Nephron progenitor cell (in vitro differentiated cells): ENCODE data around the gene SMIM45.
A peak's percentile ranks its signal among the peaks of the same experiment; 100 is the strongest.

Experiments used
- DNase-seq: peaks from one replicate; pipeline ENCODE4 v3.0.0; 2021
- H3K27ac Mint-ChIP-seq: 2 replicates; pipeline ENCODE4 v1.8.0; 2021; ENCODE audit warnings: mild to moderate bottlenecking, moderate library complexity, mixed read lengths
- H3K27me3 Mint-ChIP-seq: 2 replicates; pipeline ENCODE4 v1.8.0; 2021; ENCODE audit warnings: mild to moderate bottlenecking, low read depth, mixed read lengths; ENCODE audit not compliant: poor library complexity
- H3K36me3 Mint-ChIP-seq: 2 replicates; pipeline ENCODE4 v1.8.0; 2021; ENCODE audit warnings: low read depth, mixed read lengths
- H3K4me1 Mint-ChIP-seq: 2 replicates; pipeline ENCODE4 v1.8.0; 2021; ENCODE audit warnings: mixed read lengths
- H3K4me3 Mint-ChIP-seq: 2 replicates; pipeline ENCODE4 v1.8.0; 2021; ENCODE audit warnings: mild to moderate bottlenecking, moderate library complexity, mixed read lengths
- H3K9me3 Mint-ChIP-seq: 2 replicates; pipeline ENCODE4 v1.8.0; 2021; ENCODE audit warnings: mild to moderate bottlenecking, moderate library complexity, mixed read lengths
- TF ChIP-seq, protein P1 (sequence below): fragments of 200-600 bp; sonication (generic); IDR thresholded peaks from 2 replicates; pipeline ENCODE4 v1.5.0; 2021; ENCODE audit warnings: antibody characterized with exemption

The SMIM45 gene

GRCh38 chr22:41911001-41911611 lies 40.8 kb upstream of the SMIM45 start:
- peaks cover 36% of the 10 kb centered on the region for H3K4me1 Mint-ChIP-seq
- TF ChIP-seq, protein P1, sequence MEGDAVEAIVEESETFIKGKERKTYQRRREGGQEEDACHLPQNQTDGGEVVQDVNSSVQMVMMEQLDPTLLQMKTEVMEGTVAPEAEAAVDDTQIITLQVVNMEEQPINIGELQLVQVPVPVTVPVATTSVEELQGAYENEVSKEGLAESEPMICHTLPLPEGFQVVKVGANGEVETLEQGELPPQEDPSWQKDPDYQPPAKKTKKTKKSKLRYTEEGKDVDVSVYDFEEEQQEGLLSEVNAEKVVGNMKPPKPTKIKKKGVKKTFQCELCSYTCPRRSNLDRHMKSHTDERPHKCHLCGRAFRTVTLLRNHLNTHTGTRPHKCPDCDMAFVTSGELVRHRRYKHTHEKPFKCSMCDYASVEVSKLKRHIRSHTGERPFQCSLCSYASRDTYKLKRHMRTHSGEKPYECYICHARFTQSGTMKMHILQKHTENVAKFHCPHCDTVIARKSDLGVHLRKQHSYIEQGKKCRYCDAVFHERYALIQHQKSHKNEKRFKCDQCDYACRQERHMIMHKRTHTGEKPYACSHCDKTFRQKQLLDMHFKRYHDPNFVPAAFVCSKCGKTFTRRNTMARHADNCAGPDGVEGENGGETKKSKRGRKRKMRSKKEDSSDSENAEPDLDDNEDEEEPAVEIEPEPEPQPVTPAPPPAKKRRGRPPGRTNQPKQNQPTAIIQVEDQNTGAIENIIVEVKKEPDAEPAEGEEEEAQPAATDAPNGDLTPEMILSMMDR = no peak
- no peak overlapping the region for H3K27ac Mint-ChIP-seq
- peaks cover 61% of the 10 kb centered on the region for H3K27me3 Mint-ChIP-seq
- H3K36me3 Mint-ChIP-seq = no peaks in the 10 kb centered on the region
- no peak for DNase-seq
- H3K9me3 Mint-ChIP-seq = no peaks in the 10 kb centered on the region
- peak overlapping the region; percentile 69 for H3K4me3 Mint-ChIP-seq

DNA sequence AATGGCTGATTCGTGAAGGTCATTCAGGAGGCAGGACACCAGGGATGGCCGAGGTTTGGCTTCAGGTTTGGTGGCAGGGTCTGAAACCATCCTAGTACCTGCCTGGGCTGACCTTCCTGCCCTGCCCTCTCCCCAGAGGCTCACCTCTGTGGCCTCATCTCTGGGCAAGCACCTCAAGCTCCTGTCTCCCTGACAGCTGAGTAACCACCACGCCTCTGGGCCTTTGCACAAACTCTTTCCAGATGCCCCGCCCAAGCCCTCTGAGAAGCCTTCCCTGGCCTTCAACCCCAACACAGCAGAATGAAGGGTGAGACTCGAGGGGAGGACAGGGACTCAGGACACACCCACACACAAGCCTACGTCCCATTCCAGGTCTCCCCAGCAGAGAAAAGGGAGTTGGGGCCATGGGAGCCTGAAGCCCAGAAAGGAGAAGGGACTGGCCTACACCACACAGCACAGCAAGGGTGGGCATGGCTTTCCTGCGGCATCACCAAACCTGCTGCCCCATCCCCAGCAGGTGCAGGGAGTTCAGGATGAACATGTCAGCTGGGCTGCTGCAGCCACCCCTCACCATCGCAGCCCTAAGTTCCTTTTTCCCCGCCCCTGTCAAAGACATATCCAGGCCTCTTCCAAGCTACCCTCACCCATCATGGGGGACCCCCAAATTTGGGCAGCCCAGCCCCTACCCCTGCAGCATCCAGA lies 39.5 kb upstream of the SMIM45 start:
- peaks cover 74% of the 10 kb centered on the region for H3K27me3 Mint-ChIP-seq
- peak overlapping the region; percentile 78 for H3K4me3 Mint-ChIP-seq
- H3K9me3 Mint-ChIP-seq = no peaks in the 10 kb centered on the region
- no peak for DNase-seq
- no peaks in the 10 kb centered on the region for H3K36me3 Mint-ChIP-seq
- no peak overlapping the region for H3K27ac Mint-ChIP-seq
- TF ChIP-seq, protein P1 = no peak
- H3K4me1 Mint-ChIP-seq = peaks cover 47% of the 10 kb centered on the region

DNA sequence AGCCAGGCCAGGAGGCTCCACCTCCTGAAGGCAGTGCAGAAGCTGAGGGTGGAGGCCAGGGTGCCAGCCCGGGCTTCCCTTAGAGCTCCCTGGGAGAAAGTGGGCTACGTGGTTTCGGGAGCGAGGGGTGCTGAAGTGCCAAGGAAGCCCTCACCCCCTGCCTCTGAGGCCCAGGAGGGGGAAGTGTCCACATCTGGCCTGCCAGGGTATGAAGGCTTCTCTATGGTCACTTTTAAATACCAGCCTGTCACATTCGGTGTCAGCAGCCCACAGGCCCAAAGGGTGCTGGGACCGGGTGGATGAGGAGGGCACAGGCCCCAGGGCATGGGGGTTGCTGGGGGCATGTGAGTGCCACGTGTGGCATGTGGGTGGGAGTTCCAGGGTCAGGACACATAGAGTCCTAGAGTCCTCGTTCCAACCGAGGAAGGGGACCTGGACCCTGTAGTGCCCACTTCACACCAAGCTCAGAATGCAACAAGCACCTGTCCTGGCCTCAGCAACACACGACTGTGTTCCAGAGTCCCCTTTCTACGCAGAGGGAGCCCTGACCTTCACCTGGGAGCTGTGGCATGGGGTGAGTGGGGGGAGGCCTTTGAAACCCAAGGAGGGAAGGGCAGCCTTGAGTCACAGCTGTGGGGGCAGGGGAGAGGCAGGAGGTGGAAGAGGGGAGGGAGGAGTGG lies 38.8 kb upstream of the SMIM45 start:
- no peak overlapping the region for H3K27ac Mint-ChIP-seq
- H3K36me3 Mint-ChIP-seq = no peaks in the 10 kb centered on the region
- no peak for DNase-seq
- TF ChIP-seq, protein P1 = no peak
- no peaks in the 10 kb centered on the region for H3K9me3 Mint-ChIP-seq
- peaks cover 47% of the 10 kb centered on the region for H3K4me1 Mint-ChIP-seq
- H3K4me3 Mint-ChIP-seq = peak overlapping the region; percentile 78
- H3K27me3 Mint-ChIP-seq = peaks cover 81% of the 10 kb centered on the region

DNA sequence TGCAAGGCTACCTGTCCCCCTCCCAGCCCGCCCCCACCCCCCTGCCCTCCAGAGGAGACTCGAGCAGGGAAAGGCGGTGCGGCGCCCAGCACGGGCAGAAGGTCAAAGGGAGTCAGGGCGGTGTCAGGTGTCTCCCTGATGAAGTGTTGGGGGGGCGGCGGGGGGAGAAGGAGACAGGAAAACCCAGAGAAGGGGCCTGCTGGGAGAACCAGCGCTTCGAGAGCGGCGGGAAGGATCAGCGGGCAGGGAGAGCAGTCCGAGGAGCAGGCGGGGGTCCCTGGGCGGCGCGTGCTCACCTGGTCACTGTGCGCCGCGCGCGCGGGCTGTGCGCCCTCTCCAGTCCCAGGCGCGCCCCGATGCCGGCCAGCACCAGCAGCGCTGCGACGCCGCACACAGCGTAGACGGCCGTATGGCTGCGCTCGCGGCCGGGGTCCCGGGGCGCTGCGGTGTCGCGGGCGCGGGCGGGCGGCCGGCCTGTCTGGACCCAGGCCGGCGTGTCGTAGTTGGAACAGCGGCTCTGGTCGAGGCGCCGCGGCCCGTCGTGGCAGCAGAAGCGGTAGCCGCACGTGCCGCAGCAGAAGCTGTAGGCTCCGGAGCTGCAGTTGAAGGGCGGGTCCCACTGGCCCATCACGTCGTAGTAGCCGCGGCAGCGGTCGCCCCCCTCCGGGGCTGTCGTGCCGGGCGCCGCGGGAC lies 38.0 kb upstream of the SMIM45 start:
- TF ChIP-seq, protein P1 = no peak
- Mint-ChIP-seq H3K9me3 (no peaks in the 10 kb centered on the region), H3K4me3 (peak overlapping the region; percentile 70), H3K27ac (no peak overlapping the region), H3K36me3 (no peaks in the 10 kb centered on the region), H3K27me3 (peaks cover 81% of the 10 kb centered on the region), H3K4me1 (peaks cover 43% of the 10 kb centered on the region)
- peak; percentile 71 for DNase-seq

DNA sequence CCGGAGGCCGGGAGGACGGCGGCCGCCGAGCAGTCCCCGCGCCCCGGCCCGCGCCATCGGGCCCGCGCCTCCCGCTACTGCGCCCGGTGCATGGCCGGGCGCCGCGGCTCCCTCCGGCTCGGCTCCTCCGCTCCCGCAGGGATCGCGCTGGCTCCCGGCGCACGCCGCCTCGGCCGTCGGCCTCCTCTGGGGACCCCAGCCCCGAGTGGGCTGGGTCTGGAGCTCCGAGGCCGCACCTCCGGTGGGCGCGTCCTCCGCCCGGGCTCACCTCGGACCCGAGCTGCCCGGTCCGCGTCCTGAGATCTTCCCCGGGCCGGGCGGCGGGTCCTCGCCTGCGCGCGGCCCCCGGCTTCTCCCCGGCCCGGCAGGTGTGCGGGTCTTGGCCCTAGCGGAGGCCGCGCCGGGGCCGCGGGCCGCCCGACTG lies 37.3 kb upstream of the SMIM45 start:
- H3K4me3 Mint-ChIP-seq = no peak overlapping the region
- DNase-seq = peak; percentile 47
- TF ChIP-seq, protein P1 = no peak
- peaks cover 81% of the 10 kb centered on the region for H3K27me3 Mint-ChIP-seq
- H3K9me3 Mint-ChIP-seq = no peaks in the 10 kb centered on the region
- H3K27ac Mint-ChIP-seq = no peak overlapping the region
- peaks cover 38% of the 10 kb centered on the region for H3K4me1 Mint-ChIP-seq
- H3K36me3 Mint-ChIP-seq = no peaks in the 10 kb centered on the region
